AG08395 (cell line): ENCODE data around the gene PLXNB2.
"Not testable (repeated sequence)": the region's sequence is repeated elsewhere in the genome, so short reads cannot be mapped to it uniquely, and the experiment has no call there.

ENCODE experiments used
- DNase-seq: peaks from one replicate; pipeline ENCODE4 v3.0.0; 2012; ENCODE audit warnings: mixed read lengths, low spot score

The PLXNB2 gene, protein sequence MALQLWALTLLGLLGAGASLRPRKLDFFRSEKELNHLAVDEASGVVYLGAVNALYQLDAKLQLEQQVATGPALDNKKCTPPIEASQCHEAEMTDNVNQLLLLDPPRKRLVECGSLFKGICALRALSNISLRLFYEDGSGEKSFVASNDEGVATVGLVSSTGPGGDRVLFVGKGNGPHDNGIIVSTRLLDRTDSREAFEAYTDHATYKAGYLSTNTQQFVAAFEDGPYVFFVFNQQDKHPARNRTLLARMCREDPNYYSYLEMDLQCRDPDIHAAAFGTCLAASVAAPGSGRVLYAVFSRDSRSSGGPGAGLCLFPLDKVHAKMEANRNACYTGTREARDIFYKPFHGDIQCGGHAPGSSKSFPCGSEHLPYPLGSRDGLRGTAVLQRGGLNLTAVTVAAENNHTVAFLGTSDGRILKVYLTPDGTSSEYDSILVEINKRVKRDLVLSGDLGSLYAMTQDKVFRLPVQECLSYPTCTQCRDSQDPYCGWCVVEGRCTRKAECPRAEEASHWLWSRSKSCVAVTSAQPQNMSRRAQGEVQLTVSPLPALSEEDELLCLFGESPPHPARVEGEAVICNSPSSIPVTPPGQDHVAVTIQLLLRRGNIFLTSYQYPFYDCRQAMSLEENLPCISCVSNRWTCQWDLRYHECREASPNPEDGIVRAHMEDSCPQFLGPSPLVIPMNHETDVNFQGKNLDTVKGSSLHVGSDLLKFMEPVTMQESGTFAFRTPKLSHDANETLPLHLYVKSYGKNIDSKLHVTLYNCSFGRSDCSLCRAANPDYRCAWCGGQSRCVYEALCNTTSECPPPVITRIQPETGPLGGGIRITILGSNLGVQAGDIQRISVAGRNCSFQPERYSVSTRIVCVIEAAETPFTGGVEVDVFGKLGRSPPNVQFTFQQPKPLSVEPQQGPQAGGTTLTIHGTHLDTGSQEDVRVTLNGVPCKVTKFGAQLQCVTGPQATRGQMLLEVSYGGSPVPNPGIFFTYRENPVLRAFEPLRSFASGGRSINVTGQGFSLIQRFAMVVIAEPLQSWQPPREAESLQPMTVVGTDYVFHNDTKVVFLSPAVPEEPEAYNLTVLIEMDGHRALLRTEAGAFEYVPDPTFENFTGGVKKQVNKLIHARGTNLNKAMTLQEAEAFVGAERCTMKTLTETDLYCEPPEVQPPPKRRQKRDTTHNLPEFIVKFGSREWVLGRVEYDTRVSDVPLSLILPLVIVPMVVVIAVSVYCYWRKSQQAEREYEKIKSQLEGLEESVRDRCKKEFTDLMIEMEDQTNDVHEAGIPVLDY (N-terminal part only)

DNA sequence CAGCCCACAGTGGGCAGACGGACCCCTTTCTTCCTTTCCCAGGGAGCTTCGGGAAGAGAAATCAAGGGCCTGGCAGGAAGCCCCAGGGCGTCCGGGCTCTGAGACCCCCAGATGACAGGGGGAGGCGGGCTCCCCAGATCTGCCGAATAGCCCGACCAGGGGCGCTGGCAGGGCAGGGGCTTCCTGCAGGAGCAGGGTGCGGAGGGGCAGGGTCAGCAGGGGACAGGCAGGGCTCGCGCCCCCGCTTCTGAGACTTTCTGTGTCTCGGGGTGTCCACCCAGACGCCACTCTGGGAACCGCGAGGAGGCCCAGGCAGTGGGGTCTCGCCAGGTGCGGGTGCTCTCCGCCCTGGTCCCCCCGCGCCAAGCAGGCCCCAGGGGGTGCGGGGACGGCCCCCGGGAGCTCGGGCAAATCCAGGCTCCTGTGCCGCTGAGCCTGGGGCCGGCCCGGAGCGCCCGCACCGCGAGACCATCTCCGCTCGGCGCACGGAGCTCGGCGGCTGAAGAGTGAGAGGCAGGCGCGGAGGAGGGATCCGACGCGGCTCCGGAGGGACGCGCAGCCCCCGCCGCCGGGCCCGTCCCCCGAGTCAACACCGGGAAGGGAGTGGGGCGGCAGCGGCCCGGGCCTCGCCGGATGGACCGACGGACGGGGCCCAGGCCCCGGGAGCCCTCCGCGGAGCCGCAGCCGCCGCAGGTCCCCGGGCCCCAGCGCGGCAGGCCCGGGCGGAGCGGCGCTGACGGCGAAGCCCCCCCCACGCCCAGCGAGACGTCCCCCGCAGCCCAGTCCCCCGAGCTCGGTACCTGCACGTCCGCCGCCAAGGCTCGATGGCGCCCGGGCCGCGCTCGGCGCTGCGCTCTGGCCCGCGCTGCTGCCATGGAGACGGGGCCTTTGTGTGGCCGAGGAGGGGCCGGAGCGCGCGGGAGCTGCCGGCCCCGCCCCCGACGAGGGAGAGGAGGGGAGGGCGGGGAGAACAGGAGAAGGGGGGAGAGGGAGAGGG lies at the start of gene PLXNB2:
Gene PLXNB2, minus strand, starts transcription at position 894 of the 997 bp plus-strand sequence. CDS start 17,062 bp downstream, outside the sequence.
- DNase-seq: peak; percentile 74

DNA sequence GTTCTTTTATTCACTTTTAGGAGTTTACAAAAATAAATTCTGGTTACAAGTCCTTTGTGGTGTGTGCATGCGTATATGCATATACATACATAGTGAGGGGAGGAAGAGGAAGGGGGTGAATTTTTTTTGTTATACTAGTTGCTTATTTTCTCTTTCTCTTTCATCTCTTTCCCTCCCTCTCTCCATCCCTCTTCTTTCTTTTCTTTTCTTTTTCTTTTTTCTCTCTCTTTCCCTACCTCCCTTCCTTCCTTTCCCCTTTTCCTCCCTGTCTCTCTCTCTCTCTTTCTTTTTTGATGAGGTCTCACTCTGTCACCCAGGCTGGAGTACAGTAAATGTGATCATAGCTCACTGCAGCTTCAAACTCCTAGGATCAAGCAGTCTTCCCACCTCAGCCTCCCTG lies 49.8 kb upstream of the PLXNB2 start:
- DNase-seq: no peak

DNA sequence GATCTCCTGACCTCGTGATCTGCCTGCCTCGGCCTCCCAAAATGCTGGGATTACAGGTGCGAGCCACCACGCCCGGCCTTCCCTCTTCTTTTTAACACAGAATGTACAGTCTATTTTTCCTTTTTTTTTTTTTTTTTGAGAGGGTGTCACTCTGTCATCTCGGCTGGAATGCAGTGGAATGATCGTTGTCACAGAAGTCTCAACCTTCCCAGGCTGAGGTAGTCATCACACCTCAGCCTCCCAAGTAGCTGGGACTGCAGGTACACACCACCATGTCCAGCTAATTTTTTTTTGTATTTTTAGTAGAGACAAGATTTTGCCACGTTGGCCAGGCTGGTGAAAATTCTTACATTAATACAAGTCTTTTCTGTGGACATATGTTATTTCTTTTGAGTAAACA lies 48.7 kb upstream of the PLXNB2 start:
- DNase-seq: no peak

DNA sequence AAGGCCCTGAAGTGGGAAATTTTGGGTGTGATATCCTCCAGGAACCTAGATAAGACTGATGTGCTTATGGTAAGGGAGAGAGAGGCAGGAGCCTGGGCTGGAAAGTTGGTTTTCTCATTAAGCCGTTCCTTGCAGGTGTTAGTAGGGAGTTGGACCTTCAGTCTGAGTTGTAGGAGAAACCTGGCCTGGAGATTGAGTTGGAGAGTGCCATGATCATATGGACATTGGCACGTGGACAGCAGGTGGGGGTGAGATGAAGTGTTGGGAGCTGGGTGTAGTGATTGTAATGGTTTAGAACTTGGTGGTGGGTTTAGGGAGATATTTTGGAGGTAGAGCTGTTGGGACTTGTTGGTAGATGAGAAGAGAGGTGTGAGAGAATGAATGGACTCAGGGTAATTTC lies 40.6 kb upstream of the PLXNB2 start:
- no peak for DNase-seq

DNA sequence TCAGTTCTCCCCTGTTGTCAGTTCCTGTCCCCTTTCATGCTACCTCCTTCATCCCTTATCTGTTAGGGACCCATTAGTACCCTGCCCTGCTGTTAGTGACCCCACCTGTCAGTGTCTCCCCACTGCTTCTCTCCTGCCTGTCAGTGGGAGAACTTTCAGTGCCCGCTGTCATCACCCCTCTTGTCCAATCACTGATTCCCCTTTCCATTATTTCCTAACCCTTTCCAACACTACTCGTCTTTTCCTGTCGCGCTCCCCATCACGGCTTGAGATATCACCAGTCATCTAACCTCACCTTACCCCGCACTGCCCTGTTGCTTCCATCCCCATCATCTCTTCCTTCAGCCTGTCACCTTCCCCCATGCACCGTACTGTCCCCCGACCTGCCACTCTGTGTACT lies 39.7 kb upstream of the PLXNB2 start:
- DNase-seq: no peak

DNA sequence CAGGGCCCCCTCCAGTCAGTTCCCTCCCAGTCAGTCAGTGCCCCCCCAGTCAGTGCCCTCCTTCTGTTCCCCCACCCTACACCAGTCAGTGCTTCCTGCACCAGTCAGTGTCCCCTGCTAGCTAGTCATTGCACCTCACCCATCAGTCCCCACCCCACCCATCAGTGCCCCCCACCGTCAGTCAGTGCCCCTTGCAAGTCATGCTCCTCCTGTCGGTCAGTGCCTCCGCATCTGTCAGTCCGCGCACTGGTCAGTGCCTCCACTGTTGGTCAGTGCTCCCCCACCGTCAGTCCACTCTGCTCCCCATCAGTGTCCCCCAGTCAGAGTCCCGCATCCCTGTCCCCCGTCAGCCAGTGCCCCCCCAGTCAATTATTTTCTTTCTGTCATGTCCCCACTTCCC lies 39.0 kb upstream of the PLXNB2 start:
- DNase-seq: no peak

DNA sequence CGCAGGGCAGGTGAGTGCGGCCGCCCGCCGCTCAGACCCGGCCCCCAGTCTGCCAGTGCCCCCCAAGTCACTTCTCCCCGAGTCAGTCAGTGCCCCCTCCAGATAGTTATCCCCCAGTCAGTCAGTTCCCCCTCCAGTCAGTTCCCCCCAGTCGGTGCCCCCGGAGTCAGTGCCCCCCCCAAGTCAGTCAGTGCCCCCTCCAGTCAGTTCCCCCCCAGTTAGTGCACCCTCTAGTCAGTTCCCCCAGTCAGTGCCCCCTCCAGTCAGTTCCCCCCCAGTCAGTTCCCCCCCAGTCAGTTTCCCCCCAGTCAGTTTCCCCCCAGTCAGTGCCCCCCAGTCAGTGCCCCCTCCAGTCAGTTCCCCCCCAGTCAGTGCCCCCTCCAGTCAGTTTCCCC lies 36.1 kb upstream of the PLXNB2 start:
- no peak for DNase-seq

DNA sequence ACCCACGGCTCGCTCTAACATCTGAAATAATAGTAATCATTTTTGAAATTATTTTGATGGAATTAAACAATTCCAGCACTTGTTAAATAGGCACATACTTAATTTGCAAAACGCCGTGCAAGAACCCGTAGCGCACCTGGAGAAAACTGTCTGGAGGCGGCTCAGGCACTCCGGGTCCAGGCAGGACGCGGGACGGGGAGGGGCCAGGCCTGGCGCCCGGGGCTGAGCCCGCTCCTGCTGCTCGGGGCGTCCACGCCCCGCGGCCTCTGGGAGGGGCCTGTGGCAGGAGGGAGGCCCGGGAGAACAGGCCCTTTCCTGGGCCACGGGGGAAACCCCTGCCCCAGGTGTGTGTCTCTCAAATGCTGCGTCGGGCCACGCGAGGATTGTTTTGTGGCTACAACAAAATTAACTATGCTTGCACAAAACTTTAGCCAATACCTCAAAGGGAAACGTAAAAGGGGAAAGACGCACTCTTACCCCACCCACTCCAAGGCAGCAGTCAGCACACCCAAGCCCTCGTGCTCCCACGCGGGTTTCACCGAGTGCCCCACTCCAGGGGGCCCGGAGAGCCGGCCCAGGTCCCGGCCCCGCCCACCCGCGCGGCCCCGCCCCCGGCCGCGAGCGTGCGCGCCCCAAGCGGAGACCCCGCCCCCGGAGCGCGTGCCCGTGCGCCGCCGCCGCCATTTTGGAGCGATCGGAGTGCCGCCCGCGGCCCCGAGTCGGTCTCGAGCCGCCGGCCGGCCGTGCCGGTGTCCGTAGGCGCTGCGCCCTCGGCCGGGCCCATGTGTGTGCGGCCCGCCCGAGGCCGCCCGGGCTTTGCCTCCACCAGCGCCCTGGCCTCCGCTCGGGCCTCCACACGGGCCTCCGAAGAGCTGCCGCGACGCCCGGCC lies 35.5 kb upstream of the PLXNB2 start, which contains the start of gene PPP6R2:
Gene PPP6R2, plus strand, starts transcription at position 677 of the 890 bp plus-strand sequence. CDS start 50,582 bp downstream, outside the sequence.
- DNase-seq: peak; percentile 88

DNA sequence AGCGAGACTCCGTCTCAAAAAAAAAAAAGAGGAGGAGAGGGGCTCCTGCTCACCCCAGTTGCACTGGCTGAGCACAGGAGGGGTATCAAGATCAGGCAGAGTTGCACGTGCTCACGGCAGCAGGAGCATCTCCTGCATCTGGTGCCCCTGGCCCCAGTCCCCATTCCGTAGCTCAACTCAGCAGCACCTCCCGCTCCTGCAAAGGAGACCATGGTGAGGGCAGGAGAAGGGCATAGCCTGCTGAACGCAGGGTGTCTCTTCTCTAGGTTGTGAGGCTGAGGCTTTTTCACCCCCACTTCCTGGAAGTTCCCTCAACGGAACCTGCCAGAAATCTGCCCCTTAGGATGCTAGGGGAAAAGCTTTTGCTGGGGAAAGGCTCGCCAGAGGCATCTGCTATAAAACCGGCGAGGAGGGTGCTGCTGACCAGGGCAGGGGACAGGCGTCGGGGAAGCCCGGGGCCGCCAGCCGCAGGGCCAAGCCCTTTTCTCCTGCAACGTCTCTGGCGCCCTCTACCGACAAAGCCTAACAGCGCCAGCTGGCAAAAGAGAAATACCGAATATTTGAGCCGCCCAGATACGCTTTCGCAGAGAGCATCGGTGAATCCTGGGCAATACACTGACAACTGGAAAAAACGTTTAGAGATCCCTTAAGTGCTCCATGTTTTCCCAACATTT lies 34.7 kb upstream of the PLXNB2 start:
- DNase-seq: peak; percentile 82

DNA sequence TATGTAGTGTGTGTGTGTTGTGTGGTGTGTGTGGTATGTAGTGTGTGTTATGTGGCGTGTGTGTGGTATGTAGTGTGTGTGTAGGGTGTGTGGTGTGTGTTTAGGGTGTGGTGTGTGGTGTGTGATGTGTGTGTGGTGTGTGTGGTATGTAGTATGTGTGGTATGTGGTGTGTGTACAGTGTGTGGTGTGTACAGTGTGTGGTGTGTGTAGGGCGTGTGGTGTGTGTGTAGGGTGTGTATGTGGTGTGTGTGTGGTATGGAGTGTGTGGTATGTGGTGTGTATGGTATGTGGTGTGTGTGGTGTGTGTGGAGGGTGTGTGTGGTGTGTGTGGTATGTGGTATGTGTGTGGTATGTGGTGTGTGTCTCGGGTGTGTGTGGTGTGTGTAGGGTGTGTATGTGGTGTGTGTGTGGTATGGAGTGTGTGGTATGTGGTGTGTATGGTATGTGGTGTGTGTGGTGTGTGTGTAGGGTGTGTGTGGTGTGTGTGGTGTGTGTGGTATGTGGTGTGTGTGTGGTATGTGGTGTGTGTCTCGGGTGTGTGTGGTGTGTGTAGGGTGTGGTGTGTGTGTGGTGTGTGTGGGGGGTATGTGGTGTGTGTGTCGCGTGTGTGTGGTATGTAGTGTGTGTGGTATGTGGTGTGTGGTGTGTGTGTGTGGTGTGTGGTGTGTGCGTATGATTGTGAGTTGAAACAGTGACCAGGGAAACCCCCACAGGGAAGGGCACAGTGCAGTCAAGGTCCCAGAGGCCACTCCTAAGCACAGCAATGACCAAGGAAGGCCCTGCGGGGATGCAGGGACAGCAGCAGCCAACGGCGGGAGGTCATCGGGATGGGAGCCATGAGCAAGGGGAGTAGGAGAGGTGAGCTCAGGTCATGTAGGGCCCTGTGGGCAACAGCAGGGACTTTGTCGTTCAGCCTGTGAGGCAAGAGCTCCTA lies 32.8 kb upstream of the PLXNB2 start:
- DNase-seq: no peak

DNA sequence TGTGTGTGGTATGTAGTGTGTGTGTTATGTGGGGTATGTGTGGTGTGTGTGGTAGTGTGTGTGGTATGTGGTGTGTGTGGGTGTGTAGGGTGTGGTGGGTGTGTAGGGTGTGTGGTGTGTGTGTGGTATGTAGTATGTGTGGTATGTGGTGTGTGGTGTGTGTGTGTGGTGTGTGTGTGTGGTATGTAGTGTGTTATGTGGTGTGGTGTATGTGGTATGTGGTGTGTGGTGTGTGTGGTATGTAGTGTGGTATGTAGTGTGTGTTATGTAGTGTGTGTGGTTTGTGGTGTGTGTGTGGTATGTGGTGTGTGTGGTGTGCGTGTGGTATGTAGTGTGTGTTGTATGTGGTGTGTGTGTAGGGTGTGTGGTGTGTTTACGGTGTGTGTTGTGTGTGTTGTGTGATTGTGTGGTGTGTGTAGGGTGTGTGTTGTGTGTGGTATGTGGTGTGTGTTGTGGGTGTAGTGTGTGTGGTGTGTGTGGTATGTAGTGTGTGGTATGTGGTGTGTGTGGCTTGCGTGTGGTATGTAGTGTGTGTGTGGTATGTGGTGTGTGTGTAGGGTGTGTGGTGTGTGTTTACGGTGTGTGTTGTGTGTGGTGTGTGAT lies 31.5 kb upstream of the PLXNB2 start:
- no peak for DNase-seq

DNA sequence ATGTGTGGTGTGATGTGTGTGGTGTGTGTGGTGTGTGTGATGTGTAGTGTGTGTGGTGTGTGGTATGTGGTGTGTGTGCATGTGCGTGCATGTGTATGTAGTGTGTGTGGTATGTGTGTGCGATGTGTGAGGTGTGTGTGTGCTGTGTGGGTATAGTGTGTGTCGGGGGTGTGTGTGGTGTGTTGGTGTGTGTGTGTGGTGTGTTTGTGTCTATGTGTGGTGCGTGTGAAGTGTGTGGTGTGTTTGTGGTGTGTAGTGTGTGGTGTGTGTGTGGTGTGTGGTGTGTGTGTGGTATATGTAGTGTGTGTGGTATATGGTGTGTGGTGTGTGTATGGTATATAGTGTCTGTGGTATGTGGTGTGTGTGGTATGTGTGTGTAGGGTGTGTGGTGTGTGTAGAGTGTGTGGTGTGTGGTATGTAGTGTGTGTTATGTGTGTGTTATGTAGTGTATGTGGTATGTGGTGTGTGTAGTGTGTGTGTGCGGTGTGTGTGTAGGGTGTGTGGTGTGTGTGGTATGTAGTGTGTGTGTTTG lies 30.7 kb upstream of the PLXNB2 start:
- no peak for DNase-seq

DNA sequence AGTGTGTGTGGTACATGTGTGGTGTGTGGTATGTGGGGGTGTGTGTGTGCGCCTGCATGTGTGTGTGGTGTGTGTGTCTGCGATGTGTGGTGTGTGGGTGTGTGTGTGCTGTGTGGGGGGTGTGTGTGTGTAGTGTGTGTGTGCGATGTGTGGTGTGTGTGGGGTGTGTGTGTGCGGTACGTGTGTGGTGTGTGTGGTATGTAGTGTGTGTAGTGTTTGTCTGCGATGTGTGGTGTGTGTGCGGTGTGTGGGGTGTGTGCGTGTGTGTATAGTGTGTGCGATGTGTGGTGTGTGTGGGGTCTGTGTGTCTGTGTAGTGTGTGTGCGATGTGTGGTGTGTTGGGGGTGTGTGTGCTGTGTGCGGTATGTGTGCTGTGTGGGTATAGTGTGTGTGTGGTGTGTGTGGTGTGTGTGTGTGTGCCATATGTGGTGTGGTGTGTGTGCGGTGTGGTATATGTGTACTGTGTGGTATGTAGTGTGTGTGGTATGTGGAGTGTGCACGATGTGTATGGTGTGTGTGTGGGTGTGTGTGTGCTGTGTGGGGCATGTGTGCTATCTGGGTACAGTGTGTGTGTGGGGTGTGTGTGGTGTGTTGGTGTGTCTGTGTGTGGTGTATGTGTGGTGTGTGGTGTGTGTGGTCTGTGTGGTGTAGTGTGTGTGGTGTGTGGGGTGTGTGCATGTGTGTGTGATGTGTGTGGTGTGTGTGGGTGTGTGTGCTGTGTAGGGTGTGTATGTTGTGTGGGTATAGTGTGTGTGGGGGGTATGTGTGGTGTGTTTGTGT lies 30.0 kb upstream of the PLXNB2 start:
- DNase-seq: no peak

DNA sequence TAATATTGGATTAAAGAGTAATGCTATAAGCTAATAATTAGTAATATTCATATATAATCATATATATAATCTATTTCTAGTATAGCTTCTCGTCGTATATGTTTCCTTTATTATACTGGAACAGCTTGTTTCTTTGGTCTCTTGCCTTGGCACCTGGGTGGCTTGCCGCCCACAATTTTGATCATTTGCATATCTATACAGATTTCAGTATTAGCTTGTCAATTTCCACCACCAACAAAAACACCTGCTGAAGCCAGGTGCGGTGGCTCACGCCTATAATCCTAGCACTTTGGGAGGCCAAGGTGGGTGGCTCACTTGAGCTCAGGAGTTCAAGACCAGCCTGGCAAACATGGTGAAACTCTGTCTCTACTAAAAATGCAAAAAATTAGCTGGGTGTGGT lies 27.0 kb upstream of the PLXNB2 start:
- DNase-seq: not testable (repeated sequence)

DNA sequence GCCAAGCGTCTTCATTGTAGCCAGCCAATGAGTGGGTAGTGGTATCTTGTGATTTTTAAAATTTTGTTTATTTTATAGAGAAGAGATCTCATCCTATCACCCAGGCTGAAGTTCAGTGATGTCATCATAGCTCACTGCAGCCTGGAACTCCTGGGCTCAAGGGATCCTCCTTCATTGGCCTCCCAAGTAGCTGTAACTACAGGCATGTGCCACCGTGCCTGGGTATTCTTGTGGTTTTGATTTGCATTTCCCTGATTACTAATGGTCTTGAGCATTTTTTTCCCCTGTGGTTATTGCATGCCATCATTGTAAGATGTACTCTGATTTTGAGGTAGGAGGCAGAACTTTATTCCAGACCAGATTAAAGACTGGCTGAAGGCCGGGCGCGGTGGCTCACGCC lies 21.8 kb upstream of the PLXNB2 start:
- DNase-seq: no peak

DNA sequence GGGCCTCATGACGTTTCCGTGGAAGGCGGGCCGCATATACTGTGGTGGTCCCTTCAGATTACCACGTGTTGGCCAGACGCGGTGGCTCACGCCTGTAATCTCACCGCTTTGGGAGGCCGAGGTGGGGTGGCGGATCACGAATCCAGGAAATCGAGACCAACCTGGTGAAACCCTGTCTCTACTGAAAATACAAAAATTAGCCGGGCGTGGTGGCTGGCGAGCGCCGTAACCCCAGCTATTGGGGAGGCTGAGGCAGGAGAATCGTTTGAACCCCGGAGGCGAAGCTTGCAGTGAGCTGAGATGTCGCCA lies 20.2 kb upstream of the PLXNB2 start:
- no peak for DNase-seq
